T-helper 2 cell treated with Interferon-gamma antibody and Interleukin-4, amounts not matched to agents 100 ng/mL and 5 ng/mL, for 36 hours (primary cell): ENCODE data around the gene OSBP2. TPM values are rescaled to one million over a fixed set of nuclear protein-coding genes. Genes with fewer than 3 reads are reported as not detected.

Source experiments
- intact Hi-C: fragments of 100-400 bp; cut with micrococcal nuclease; formaldehyde crosslinking; loops from one replicate; pipeline ENCODE4 v1.15.1; 2023
- total RNA-seq: library from RNA; stranded (reverse); gene quantifications from 2 replicates; pipeline ENCODE4 v1.2.3, GENCODE V29; 2022

Gene OSBP2
- total RNA-seq, 1 donor from 2014 or later = 1.2 TPM

DNA sequence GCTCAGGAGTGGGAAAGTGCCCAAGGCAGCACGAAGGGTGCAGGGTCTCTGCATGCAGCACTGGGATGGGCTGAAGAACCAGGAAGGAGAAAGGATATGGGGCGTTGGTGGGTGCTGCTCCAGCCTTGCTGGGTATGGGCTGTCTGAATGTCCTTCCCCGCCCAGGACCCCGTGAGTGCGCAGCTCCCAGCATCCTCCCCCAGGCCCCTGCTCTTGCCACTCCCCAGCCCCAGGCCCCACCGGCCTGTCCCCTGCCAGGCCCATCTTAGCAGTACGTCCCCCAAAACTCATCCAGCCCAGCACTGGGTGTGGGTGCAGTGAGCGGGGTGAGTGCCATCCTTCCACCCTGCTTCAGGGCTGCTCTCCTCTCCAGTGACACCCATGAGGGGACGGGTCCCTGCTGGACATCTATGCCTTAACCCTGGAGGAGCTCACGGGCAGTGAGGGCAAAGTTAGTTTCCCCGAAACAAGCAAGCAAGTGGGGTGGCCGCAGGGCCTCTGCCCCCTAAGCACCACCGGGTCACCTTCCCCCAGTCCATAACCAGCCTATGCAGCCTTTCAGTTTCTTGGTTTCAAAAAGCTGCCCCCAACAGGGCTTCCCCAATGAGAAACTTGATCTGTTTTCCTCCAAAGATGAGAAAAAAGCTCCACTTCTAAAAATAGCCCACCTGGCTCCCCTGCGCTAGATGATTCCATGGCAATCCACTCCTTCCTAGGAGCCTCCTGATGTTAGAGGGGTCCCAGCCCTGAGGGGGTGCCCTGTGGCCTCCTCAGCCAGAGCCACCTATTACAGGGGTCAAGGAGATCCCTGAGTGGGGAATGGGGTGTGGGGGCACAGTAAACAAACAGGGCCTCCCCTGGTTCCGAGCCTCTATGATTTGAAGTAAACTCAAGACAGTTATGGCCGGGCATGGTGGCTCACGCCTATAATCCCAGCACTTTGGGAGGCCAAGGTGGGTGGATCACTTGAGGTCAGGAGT is 170.1 kb downstream of the OSBP2 start:
- intact Hi-C loops = no loop called here

DNA sequence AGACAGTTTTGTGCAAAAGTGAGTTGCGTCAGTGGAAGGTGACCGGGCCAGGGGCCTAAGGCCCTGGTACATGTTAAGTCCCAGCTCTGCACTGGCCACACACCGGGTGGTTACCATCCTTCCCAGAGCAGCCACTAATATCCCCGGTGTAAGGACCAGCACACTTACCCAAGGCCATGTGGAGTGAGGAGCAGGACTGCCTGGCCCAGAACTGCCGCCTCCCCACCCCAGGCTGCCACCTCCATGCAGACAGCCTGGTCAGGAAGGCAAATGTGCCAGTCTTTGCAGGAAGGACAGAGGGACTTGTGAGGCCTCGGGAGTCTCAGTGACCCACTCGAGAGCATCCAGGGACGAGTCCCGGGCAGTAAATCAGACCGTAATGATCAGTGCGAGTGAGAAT is 171.0 kb downstream of the OSBP2 start:
- intact Hi-C loops = no loop called here

DNA sequence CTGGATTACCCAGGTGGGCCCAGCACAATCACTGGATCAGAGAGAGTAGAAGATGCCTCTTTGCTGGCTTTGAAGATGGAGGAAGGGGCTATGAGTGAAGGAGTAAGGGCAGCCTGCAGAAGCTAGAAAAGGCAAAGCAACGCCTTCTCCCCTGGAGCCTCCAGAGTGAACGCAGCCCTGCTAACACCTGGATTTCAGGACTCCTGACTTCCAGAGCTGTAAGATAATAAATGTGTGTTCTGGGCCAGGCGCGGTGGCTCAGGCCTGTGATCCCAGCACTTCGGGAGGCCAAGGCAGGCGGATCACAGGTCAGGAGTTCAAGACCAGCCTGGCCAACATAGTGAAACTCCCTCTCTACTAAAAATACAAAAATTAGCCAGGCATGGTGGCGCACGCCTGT is 171.5 kb downstream of the OSBP2 start:
- intact Hi-C loops = no loop called here

DNA sequence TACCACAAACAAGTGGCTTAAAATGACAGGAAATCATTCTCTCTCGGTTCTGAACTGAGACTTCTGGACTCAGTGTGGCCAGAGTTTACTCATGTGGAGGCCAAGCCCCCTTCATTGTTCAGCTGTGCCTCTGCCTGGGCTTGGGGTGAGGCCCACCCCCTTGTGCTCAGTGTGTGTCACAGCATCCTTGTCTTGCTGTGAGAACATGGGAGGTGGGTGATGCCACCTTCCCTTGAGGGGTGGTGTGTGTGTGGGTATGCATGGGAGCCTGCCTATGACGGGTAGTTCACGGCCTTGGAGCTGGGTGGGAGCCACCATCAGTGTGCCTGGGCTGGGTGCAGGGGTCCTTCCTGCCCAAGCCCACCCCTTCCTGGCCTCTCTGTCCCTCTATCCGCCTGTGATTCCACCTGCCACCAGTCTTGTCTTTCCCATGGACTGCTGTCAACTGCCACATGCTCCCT is 172.2 kb downstream of the OSBP2 start:
- intact Hi-C loops = no loop called here

DNA sequence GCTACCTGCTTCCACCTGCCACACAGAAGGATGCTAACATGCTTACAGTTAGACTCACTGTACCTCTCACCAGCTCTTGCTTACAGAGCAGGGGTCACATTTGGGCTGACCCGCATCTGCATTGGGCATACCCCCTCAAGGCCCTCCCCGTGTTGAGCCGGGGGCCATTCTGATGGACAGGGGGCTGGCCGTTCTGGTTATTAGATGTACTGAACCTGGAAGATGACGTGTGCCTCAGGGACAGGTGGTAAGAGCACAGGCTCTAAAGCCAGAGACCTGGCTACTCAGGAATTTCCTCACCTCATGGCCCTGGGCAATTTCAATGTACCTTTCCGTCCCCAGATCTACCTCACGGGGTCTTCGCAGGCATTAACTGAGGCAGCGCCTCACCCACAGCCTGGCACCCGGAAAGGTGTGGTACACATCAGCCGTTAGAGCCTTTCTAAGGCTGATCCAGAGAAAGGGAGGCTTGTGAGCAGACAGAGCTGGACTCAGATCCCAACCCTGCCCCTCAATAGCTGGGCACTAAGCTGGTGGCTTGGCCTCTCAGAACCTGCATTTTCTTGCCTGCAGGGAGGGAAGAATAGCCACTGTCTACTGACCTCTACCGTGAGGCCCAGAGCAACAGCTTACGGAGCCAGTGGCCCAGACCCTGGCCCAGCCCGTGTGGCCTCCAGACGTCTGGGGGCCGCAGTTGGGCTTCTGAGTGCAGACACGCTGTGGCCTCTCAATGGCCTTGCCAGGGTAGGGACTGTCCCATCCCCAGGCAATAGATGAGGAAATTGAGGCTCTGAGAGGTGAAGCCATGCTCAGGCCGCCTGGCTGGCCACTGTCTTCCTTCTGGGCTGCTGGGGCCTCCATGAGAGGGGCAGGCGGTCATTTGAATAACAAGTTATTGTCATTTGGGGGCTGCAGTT is 173.3 kb downstream of the OSBP2 start:
- intact Hi-C loops = no loop called here

DNA sequence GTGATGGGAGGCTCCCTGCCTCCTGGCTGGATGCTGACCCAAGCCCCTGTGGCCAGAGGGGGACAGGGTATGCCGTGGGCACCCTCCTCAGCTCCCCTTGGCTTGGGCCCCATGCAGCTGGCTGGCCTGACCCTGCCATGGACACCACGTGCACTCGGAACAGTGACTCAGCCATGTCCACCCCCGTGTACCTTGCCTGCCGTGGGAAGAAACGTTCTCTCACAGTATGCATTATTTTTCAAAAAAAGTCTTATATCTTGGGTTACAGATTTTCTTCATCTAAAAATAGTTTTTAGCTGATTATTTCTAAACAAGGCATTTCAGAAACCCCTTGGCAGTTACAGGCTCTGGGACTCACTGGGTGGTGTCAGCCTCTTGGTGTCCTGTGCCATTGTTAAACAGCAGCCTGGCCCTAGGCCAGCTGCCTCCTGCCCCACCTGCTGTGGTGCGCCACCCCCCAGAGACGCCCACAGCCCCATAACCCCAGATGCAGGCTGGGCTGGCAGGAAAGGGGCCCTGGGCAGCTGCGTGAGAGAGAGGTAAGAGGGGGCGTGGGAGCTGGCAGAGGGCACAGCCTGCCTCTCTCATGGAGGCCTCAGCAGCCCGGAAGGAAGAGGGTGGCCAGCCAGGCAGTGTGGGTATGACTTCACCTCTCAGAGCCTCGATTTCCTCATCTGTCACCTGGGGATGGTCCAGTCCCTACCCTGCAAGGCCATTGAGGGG is 174.2 kb downstream of the OSBP2 start:
- intact Hi-C loops = no loop called here

DNA sequence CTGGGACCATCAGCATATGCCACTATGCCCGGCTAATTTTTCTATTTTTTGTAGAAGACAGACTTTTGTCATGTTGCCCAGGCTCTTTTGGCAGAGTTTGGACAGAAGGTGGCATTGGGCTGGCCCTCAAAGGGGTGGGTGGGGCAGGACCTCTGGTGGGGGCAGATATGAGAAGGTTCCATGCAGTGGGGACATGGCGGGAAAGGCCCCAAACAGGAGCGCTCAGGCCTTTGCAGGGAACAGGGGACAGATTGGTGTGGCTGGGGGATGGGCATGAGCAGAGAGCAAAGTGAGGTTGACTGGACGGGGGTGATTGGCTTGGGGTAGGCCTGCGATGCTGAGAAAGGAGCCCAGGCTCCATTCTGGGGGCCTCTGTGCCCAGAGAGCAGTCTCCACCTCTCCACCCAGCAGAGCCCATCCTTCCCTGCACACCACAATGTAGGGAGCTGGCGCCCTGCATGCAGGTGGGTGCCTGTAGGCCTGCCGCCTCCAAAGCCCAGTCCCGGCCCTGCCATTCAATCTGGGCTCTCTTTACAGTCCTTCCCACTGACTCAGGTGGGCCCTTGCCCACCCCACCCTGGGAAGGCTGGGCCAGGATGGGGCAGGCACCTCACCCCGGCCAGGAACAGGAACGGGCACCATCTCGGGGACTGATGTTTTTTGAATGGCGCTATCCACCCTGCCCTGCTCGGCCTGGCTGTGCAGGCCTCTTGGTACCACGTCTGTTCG is 175.2 kb downstream of the OSBP2 start:
- intact Hi-C loops = no loop called here

DNA sequence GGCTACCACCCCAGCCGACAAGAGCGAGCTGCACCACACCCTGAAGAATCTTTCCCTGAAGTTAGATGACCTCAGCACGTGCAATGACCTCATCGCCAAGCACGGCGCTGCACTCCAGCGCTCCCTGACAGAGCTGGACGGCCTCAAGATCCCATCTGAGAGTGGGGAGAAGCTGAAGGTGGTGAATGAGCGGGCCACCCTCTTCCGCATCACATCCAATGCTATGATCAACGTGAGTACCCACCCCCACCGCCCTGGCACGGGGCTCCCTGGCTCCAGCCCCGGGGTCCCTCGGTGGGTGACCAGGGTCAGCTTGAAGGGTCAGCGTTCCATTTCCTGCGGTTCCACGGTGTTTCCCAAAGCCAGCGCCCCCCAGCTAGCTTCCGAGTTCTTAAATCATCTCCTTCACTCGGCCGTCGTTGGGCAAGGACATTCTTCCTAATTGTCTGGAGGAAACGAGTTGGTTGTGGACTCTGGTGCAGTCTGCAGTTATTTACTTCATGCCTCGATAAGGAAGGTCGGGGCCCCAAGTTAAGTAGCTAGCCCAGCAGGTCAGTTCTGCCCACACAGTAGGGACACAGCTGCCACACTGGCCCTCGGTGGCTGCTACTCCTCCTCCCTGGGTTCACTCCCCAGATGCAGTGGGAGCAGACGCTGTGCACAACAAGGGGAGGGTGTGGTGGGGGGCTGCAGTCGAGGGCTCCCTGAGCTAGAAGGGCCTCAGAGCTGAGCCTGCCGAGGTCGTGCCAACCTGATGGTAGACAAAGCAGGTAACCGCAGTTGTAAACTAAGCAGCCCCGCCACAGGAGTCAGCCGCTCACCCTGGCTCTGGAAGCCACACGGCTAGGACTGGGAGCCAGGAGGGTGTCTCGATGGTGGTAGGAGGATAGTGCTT is 176.0 kb downstream of the OSBP2 start:
- intact Hi-C loops = no loop called here

DNA sequence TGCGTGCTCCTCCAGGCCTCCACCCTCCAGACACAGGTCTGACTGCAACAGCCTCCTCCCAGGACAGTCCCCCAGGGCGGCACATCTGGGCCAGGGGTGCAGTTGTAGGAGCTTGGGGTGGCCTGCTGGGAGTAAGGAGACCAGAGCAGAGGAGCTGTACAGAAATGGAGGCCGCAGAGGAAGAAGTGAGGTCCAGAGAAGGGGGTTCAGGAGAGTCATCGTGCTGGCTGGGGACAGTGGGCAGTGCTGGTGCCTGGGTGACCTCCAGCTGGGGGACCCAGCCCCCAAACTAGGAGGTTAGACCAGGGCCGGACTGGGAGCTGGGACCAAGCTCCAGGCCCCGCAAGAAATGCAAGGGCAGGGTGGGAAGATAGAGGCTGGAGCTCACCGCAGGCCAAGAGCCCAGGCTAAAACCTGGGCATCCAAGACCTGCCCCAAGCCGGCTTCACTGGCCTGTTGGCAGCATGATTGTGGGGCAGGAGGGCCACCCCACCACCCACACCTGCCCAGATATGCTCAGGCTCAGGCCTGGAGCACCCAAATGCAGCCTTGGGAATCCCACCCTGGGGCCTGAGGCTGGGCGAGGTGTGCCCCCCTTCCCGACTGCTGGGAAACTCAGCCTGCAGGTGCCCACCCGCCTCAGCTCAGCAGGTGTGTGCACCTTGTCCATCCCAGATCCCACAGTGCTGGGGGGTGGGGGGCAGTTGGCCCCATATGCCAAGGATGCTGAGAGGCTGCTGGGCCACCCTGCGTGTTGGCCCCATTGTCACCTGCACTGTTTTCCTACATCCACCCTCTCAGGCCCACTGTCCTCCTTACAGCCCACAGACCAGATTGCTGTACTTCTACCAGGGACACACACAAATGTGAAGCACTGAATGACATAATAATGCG is 177.0 kb downstream of the OSBP2 start:
- intact Hi-C loops = no loop called here

DNA sequence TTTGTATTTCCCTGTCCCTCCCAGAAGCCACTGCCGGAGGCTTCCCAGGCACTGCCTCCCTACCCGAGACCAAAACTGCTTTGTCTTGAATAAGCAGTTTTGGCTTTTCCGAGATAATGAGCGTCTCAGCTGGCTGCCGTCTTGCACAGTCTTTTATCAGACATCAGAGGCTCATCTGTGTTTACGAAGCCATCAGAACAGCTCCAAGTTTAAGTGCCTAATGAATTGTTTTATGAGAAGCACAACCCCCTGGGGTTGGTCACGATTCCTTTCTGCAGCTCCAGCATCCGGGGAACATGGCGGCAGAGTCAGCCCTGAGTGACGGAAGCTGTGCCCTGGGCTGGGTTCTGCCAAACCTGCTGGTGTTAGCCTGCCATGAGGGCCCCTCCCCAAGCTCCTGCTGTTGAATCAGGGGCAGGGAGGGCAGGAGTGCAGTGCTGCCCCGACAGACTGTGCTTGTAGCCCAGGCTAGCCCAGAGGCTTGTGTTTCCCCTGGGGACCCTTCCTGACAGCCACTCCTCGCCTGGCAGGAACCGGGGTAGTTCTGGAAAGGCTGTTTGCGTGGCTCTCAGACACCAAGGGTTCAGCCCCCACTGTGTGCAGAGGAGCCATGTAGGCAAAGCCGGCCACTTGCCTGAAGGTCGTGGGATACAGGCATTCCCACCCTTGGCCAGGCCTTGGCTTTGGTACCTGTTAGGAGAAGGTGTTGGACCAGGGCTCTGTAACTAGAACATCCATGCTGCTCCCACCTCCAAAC is 177.8 kb downstream of the OSBP2 start:
- intact Hi-C loops = no loop called here

DNA sequence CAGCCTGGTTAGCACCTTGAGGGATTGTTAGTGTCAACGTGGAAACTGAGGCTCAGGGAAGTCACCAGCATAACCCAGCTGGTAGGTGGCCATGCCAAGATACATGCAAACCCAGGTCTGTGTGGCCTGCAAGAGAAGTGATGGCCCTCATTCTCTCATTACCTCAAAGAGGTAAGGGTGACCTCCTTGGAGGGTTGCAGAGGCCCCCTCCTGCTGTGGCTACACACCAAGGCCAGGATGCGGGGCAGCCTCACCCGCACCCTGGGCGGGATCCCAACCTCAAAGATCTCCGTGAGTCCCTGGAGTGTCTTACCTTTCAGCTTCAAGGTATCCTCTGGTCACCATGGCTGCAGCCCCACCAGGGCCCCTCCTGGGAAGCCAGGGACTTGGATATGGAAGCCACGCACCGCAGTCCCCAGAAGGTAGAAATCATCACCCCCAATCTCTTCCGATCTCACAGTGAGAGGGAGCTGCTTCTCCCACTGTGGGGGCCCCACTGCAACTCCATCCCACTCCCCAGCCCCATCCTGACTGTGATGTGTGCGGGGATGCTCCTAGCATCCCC is 178.5 kb downstream of the OSBP2 start:
- intact Hi-C loops = no loop called here

DNA sequence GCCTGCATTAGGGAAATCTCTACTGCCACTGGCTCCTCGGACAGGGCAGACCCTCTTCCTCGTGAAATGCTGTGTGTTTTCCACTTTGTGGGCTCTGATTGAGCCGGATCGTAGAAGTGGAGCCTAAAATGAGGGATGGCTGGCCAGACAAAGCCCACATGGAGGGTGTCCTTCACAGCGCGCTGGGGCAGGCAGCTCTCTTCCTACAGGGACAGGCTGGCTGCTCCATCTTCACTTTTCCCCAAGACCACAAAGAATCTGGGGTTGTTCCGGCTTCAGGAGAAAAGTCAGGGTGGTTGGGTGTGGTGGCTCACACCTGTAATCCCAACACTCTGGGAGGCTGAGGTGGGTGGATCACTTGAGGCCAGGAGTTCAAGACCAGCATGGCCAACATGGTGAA is 179.0 kb downstream of the OSBP2 start:
- intact Hi-C loops = no loop called here

DNA sequence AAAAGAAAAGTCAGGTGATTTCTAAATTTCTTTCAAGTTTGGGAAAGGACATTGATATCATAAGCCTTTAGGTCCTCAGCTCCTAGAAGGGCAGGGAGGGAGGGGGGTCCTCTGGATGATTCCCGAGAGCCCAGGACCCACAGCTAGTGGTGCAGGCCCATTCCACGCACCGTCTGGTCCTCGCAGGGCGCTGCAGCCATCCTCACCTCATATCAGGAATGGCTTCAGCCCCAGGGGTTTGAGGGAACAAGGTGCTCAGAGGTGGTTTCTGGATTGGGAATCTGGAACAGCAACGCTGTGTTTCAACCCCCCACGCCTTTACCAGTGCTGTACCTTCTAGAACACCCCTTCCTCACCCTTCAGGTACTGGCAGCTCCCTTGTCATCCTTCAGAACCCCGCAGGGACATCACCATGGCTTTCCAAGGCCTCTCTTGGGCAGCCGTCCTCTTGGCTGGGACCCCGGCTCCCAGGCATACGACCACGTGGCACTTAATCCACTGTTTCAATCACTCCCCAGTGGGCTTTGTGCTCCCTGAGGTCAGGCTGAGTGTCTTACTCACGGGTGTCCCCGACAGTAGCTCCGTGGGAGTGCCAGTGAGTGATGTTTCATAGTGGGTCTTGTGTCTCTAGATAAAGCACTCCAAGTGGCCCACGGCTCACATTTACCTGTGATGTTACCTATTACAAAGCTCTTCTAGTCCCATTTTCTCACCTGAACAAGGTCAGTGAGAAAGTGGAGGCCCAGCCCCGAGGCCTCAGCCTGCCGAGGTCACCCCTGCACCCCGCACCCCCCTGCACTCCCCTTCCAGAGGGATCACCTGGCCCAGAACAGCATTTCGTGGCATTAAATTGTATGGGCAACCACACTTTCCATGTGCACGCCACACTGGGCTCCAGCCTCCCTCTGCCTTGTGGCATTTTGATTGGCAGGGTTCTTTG is 180.0 kb downstream of the OSBP2 start:
- intact Hi-C loops = no loop called here

DNA sequence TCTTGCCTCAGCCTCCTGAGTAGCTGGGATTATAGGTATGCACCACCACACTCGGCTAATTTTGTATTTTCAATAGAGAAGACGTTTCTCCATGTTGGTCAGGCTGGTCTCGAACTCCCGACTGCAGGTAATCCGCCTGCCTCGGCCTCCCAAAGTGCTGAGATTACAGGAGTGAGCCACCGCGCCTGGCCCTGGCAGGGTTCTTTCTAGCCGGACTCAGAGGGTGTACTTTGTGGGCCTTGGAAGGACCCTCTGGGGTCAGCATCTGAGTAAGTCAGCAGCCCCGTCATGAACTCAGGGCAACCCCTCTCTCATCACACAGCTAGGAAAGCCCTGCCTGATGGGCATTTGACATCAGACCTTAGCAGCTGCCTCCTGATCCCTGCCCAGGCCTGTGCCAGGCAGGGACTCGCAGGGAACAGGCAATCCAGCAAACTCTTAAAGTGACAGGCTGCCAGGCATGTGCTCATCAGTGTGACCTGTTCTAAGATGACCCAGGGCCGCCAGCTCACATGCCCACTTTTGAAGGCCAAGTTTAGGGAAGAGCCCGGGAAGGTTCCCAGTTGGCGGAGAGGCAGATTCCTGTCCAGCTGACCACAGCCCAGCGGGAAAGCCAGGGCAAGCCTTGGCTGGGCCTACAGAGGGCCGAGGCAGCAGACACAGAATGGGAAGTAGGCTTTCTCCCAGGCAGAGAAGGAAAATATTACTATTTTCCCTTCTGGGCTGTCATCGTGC is 181.0 kb downstream of the OSBP2 start:
- intact Hi-C loops = no loop called here

DNA sequence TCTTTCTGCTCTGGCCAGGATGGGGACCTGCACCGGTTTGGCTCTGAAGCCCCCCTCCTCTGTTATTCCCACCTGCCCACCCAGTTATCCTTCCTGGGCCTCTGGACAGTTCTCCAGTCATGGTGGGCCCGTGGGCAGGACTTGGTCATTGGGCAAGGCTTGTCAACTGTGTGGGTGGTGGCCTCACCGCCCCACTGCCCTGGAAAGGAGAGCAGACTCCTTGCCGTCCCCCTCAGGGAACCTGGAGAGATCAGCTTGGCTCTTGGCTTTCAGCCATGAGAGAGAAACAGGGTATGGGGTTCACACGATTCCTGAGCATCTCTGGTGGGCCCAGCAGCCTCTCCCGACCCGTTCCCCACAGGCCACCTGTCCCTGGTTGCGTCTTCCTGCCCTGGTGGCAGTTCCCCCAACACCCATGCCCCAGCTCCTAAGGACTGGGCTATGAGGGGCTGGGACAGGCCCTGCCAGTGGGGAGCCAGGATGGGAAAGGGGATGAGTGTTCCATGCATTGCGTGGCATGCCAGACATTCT is 181.6 kb downstream of the OSBP2 start:
- intact Hi-C loops = no loop called here
